Osteoblast (primary cell): ENCODE data around the gene MOCOS. TPM values are rescaled to one million over a fixed set of nuclear protein-coding genes. Genes with fewer than 3 reads are reported as not detected.
A peak's percentile ranks its signal among the peaks of the same experiment; 100 is the strongest.
"Not testable (repeated sequence)": the region's sequence is repeated elsewhere in the genome, so short reads cannot be mapped to it uniquely, and the experiment has no call there.

Experiments
- DNase-seq: peaks from one replicate; pipeline ENCODE4 v3.0.0; 2011; ENCODE audit warnings: low spot score, mixed read lengths; ENCODE audit not compliant: insufficient read length; ENCODE audit errors: missing footprints
- H2AFZ ChIP-seq: 2 replicates; pipeline ENCODE4 v1.6.0; 2011; ENCODE audit warnings: mild to moderate bottlenecking, low read length
- H3K27ac ChIP-seq: 2 replicates; pipeline ENCODE4 v1.5.1; 2011; ENCODE audit warnings: mild to moderate bottlenecking, low read depth, low read length, moderate library complexity
- H3K27me3 ChIP-seq: 2 replicates; pipeline ENCODE4 v1.6.0; 2012; ENCODE audit warnings: mild to moderate bottlenecking, control low read depth, inconsistent platforms, low read length, moderate library complexity; ENCODE audit not compliant: insufficient read depth
- H3K36me3 ChIP-seq: 2 replicates; pipeline ENCODE4 v1.5.1; 2011; ENCODE audit warnings: mild to moderate bottlenecking, low read length, control low read depth, moderate library complexity; ENCODE audit not compliant: insufficient read depth
- H3K4me1 ChIP-seq: 2 replicates; pipeline ENCODE4 v1.5.1; 2011; ENCODE audit warnings: mild to moderate bottlenecking, low read length, control low read depth, moderate library complexity; ENCODE audit not compliant: insufficient read depth
- H3K4me2 ChIP-seq: 2 replicates; pipeline ENCODE4 v1.6.0; 2011; ENCODE audit warnings: mild to moderate bottlenecking, low read length; ENCODE audit not compliant: insufficient read depth
- H3K4me3 ChIP-seq: fragments of 200-600 bp; sonication (generic); 3 replicates; pipeline ENCODE4 v1.5.1; 2012; ENCODE audit warnings: mild to moderate bottlenecking, low read length, inconsistent platforms; ENCODE audit not compliant: insufficient read depth
- H3K79me2 ChIP-seq: 2 replicates; pipeline ENCODE4 v1.6.0; 2012; ENCODE audit warnings: mild to moderate bottlenecking, low read length, control low read depth, inconsistent platforms; ENCODE audit not compliant: insufficient read depth
- H3K9me3 ChIP-seq: 2 replicates; pipeline ENCODE4 v1.5.1; 2011; ENCODE audit warnings: low read depth, low read length, control low read depth
- H4K20me1 ChIP-seq: 2 replicates; pipeline ENCODE4 v1.6.0; 2012; ENCODE audit warnings: mild to moderate bottlenecking, low read length, control low read depth; ENCODE audit not compliant: insufficient read depth
- CTCF ChIP-seq: IDR thresholded peaks from 2 replicates; pipeline ENCODE4 v1.5.1; 2011; ENCODE audit warnings: mild to moderate bottlenecking, low read depth, low read length, moderate library complexity; ENCODE audit errors: extremely low read depth
- total RNA-seq: library from RNA; depleted of rRNA; stranded (reverse); fragments of >200 nt; gene quantifications from 2 replicates; pipeline ENCODE4 v1.2.3, GENCODE V29; 2012

MOCOS gene
- total RNA-seq, 1 donor = 19.9 TPM

DNA sequence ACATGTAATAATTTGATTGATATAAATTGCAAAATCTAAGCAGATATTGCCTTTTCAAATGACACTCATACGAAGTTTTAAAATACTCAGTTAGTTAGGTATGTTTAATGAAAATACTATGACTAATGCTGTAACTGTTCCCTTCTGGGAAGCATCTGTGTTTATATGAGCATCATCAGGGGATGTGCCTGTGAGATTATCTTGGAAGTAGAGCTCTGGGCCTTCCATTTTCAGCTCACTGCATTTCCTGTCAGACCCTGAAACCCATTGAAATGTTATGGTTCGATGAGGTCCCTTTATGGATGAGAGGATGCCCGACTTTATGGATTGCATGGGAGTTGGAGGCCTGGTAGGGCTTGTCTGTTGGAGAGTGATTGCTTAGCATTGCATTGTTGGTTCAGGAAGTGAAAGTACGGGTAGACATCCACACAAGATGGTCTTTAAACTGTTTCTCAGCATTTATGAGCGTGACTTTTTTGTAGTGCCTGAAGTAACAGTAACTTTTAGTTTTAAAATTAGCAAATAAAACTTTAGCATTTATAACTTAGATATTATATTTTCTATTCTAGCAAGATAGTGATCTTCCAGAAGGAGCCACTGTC is 28.9 kb upstream of the MOCOS start:
- H3K9me3 ChIP-seq = no peaks in the 10 kb centered on the region
- DNase-seq = no peak
- peaks cover 58% of the 10 kb centered on the region for H3K36me3 ChIP-seq
- H3K27ac ChIP-seq = peak overlapping the region; percentile 90
- H2AFZ ChIP-seq = no peak overlapping the region
- H4K20me1 ChIP-seq = no peaks in the 10 kb centered on the region
- H3K4me1 ChIP-seq = peaks cover 44% of the 10 kb centered on the region
- H3K4me3 ChIP-seq = peak overlapping the region; percentile 14
- no peak for TF ChIP-seq CTCF
- peak overlapping the region; percentile 51 for H3K4me2 ChIP-seq
- peaks cover 8% of the 10 kb centered on the region for H3K79me2 ChIP-seq
- no peaks in the 10 kb centered on the region for H3K27me3 ChIP-seq

GRCh38 chr18:36160959-36161371 is 26.3 kb upstream of the MOCOS start:
- Histone ChIP-seq H3K4me3 (no peak overlapping the region), H3K36me3 (peaks cover 59% of the 10 kb centered on the region), H3K79me2 (peaks cover 15% of the 10 kb centered on the region), H3K9me3 (no peaks in the 10 kb centered on the region), H4K20me1 (no peaks in the 10 kb centered on the region), H3K4me1 (peaks cover 27% of the 10 kb centered on the region), H3K4me2 (no peak overlapping the region), H2AFZ (no peak overlapping the region), H3K27me3 (no peaks in the 10 kb centered on the region), H3K27ac (no peak overlapping the region)
- no peak for TF ChIP-seq CTCF
- DNase-seq = no peak

- Histone ChIP-seq H3K36me3 (peaks cover 68% of the 10 kb centered on the region), H3K4me3 (no peak overlapping the region), H3K9me3 (no peaks in the 10 kb centered on the region), H3K4me2 (no peak overlapping the region), H2AFZ (no peak overlapping the region), H3K79me2 (peaks cover 15% of the 10 kb centered on the region), H3K27me3 (no peaks in the 10 kb centered on the region), H4K20me1 (no peaks in the 10 kb centered on the region), H3K27ac (no peak overlapping the region), H3K4me1 (peaks cover 11% of the 10 kb centered on the region)
- DNase-seq = no peak
- no peak for TF ChIP-seq CTCF
Measured at GRCh38 chr18:36162981-36163380, 24.3 kb upstream of the MOCOS start.

DNA sequence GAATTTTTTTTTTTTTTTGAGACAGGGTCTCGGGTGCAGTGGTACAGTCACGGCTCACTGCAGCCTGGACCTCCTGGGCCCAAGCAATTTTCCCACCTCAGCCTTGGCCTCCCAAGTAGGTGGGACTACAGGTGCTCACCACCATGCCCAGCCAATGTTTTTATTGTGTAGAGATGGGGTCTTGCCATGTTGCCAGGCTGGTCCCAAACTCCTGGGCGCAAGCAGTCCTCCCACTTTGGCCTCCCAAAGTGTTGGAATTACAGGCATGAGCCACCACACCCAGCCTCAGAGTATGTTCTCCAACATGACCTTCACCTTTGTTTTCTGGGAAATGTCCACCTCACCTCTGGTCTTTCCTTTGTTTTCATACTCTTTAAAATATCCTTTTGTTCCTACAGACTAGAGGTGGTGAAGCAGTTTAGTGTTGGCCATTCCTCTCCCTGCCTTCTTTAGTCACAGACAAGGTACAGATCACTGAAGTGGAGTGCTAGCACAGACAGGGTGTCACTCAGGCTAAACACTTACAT is 19.5 kb upstream of the MOCOS start:
- peaks cover 55% of the 10 kb centered on the region for H3K36me3 ChIP-seq
- DNase-seq = no peak
- H3K9me3 ChIP-seq = no peaks in the 10 kb centered on the region
- no peak overlapping the region for H3K4me2 ChIP-seq
- H3K27ac ChIP-seq = no peak overlapping the region
- H3K4me1 ChIP-seq = peaks cover 3% of the 10 kb centered on the region
- no peaks in the 10 kb centered on the region for H3K27me3 ChIP-seq
- H3K4me3 ChIP-seq = no peak overlapping the region
- no peaks in the 10 kb centered on the region for H4K20me1 ChIP-seq
- no peak for TF ChIP-seq CTCF
- peaks cover 12% of the 10 kb centered on the region for H3K79me2 ChIP-seq
- no peak overlapping the region for H2AFZ ChIP-seq

- H2AFZ ChIP-seq, H3K4me2 ChIP-seq, H3K4me1 ChIP-seq, H3K27me3 ChIP-seq, H4K20me1 ChIP-seq, H3K9me3 ChIP-seq, H3K27ac ChIP-seq, H3K4me3 ChIP-seq, DNase-seq, H3K79me2 ChIP-seq: not testable (repeated sequence)
- peaks cover 58% of the 10 kb centered on the region for H3K36me3 ChIP-seq
Measured at GRCh38 chr18:36168296-36168695, 19.0 kb upstream of the MOCOS start.
